ENCODE data around the gene PM20D1.
A peak's percentile ranks its signal among the peaks of the same experiment; 100 is the strongest.

Gene PM20D1

GRCh38 chr1:205810448-205811157 lies 39.3 kb downstream of the PM20D1 start:
- Histone ChIP-seq H3K36me3 (peaks cover 52% of the 10 kb centered on the region), H3K4me2 (peak overlapping the region; percentile 91), H3K4me1 (peaks cover 85% of the 10 kb centered on the region), H4K20me1 (peaks cover 66% of the 10 kb centered on the region), H3K27ac (no peak overlapping the region), H3K9me3 (no peaks in the 10 kb centered on the region), H3K27me3 (no peaks in the 10 kb centered on the region), H3K9ac (peak overlapping the region; percentile 85), H3K4me3 (peak overlapping the region; percentile 90; the same call in 1 of the 2 replicates)
- TF ChIP-seq Cebpa-rat (IDR thresholded peaks at IDR 0.05): no peak

- peak overlapping the region; percentile 91 for H3K4me2 ChIP-seq
- H3K4me1 ChIP-seq: peaks cover 85% of the 10 kb centered on the region
- peaks cover 72% of the 10 kb centered on the region for H4K20me1 ChIP-seq
- H3K27ac ChIP-seq: no peak overlapping the region
- peak overlapping the region; percentile 42; the same call in 1 of the 2 replicates for H3K4me3 ChIP-seq
- H3K36me3 ChIP-seq: peaks cover 59% of the 10 kb centered on the region
- no peaks in the 10 kb centered on the region for H3K9me3 ChIP-seq
- no peak for TF ChIP-seq Cebpa-rat (IDR thresholded peaks at IDR 0.05)
- no peaks in the 10 kb centered on the region for H3K27me3 ChIP-seq
- H3K9ac ChIP-seq: no peak overlapping the region
Observed at GRCh38 chr1:205809942-205810345, 40.0 kb downstream of the PM20D1 start.

GRCh38 chr1:205809469-205809868 lies 40.5 kb downstream of the PM20D1 start:
- H3K9ac ChIP-seq: no peak overlapping the region
- H3K36me3 ChIP-seq: peaks cover 64% of the 10 kb centered on the region
- H3K27ac ChIP-seq: no peak overlapping the region
- peak overlapping the region; percentile 42; the same call in 1 of the 2 replicates for H3K4me3 ChIP-seq
- peak overlapping the region; percentile 91 for H3K4me2 ChIP-seq
- TF ChIP-seq Cebpa-rat (IDR thresholded peaks at IDR 0.05): no peak
- H3K4me1 ChIP-seq: peaks cover 85% of the 10 kb centered on the region
- H3K27me3 ChIP-seq: no peaks in the 10 kb centered on the region
- no peaks in the 10 kb centered on the region for H3K9me3 ChIP-seq
- peaks cover 77% of the 10 kb centered on the region for H4K20me1 ChIP-seq

GRCh38 chr1:205805082-205805711 lies 44.7 kb downstream of the PM20D1 start:
- peaks cover 91% of the 10 kb centered on the region for H4K20me1 ChIP-seq

GRCh38 chr1:205804605-205805004 lies 45.3 kb downstream of the PM20D1 start:
- TF ChIP-seq Cebpa-rat (IDR thresholded peaks at IDR 0.05): no peak
- H3K4me2 ChIP-seq: no peak overlapping the region; the same call in 1 of the 2 replicates
- peaks cover 52% of the 10 kb centered on the region for H3K4me1 ChIP-seq
- H3K27me3 ChIP-seq: no peaks in the 10 kb centered on the region
- H3K27ac ChIP-seq: peak overlapping the region; percentile 2; the same call in 1 of the 2 replicates
- H3K4me3 ChIP-seq: no peak overlapping the region
- peaks cover 85% of the 10 kb centered on the region for H4K20me1 ChIP-seq
- peaks cover 95% of the 10 kb centered on the region for H3K36me3 ChIP-seq
- H3K9me3 ChIP-seq: no peaks in the 10 kb centered on the region
- H3K9ac ChIP-seq: no peak overlapping the region

More at GRCh38 chr1:205805082-205805711, 44.7 kb downstream of the PM20D1 start:
- H3K27me3 ChIP-seq: no peaks in the 10 kb centered on the region
- H3K4me2 ChIP-seq: peak overlapping the region; percentile 57
- no peak overlapping the region for H3K9ac ChIP-seq
- H3K9me3 ChIP-seq: no peaks in the 10 kb centered on the region
- no peak overlapping the region for H3K4me3 ChIP-seq
- H3K36me3 ChIP-seq: peaks cover 95% of the 10 kb centered on the region
- H3K4me1 ChIP-seq: peaks cover 58% of the 10 kb centered on the region
- peak overlapping the region; percentile 2; the same call in 1 of the 2 replicates for H3K27ac ChIP-seq
- TF ChIP-seq Cebpa-rat (IDR thresholded peaks at IDR 0.05): no peak

- no peak overlapping the region for H3K4me2 ChIP-seq
- H3K4me3 ChIP-seq: no peak overlapping the region
- no peaks in the 10 kb centered on the region for H3K27me3 ChIP-seq
- H3K36me3 ChIP-seq: peaks cover 95% of the 10 kb centered on the region
- no peaks in the 10 kb centered on the region for H3K9me3 ChIP-seq
- no peak overlapping the region for H3K27ac ChIP-seq
- H3K9ac ChIP-seq: no peak overlapping the region
- no peak for TF ChIP-seq Cebpa-rat (IDR thresholded peaks at IDR 0.05)
- peaks cover 78% of the 10 kb centered on the region for H4K20me1 ChIP-seq
- H3K4me1 ChIP-seq: peaks cover 46% of the 10 kb centered on the region
Observed at GRCh38 chr1:205803986-205804385, 45.9 kb downstream of the PM20D1 start.

GRCh38 chr1:205802060-205802459 lies 47.9 kb downstream of the PM20D1 start:
- H3K4me3 ChIP-seq: no peak overlapping the region
- peaks cover 95% of the 10 kb centered on the region for H3K36me3 ChIP-seq
- no peak overlapping the region for H3K27ac ChIP-seq
- peaks cover 28% of the 10 kb centered on the region for H3K4me1 ChIP-seq
- H3K9me3 ChIP-seq: no peaks in the 10 kb centered on the region
- peaks cover 61% of the 10 kb centered on the region for H4K20me1 ChIP-seq
- H3K27me3 ChIP-seq: no peaks in the 10 kb centered on the region
- H3K9ac ChIP-seq: no peak overlapping the region
- no peak overlapping the region for H3K4me2 ChIP-seq
- no peak for TF ChIP-seq Cebpa-rat (IDR thresholded peaks at IDR 0.05)

- H3K4me2 ChIP-seq: no peak overlapping the region
- no peak overlapping the region for H3K9ac ChIP-seq
- peaks cover 19% of the 10 kb centered on the region for H3K4me1 ChIP-seq
- H3K27me3 ChIP-seq: no peaks in the 10 kb centered on the region
- peaks cover 51% of the 10 kb centered on the region for H4K20me1 ChIP-seq
- H3K27ac ChIP-seq: no peak overlapping the region
- TF ChIP-seq Cebpa-rat (IDR thresholded peaks at IDR 0.05): no peak
- peaks cover 95% of the 10 kb centered on the region for H3K36me3 ChIP-seq
- no peak overlapping the region for H3K4me3 ChIP-seq
- H3K9me3 ChIP-seq: no peaks in the 10 kb centered on the region
Observed at GRCh38 chr1:205800981-205801703, 48.8 kb downstream of the PM20D1 start.

- Histone ChIP-seq H3K9ac (no peak overlapping the region), H3K27me3 (no peaks in the 10 kb centered on the region), H3K27ac (no peak overlapping the region), H3K9me3 (no peaks in the 10 kb centered on the region), H3K4me3 (no peak overlapping the region), H4K20me1 (peaks cover 44% of the 10 kb centered on the region), H3K4me2 (no peak overlapping the region), H3K36me3 (peaks cover 95% of the 10 kb centered on the region), H3K4me1 (peaks cover 17% of the 10 kb centered on the region)
- no peak for TF ChIP-seq Cebpa-rat (IDR thresholded peaks at IDR 0.05)
Observed at GRCh38 chr1:205800427-205800826, 49.5 kb downstream of the PM20D1 start.

Measured in BLaER1 (cell line).